Eye (tissue), 1 donor: ENCODE data around the gene CD177.
"Not testable (repeated sequence)": the region's sequence is repeated elsewhere in the genome, so short reads cannot be mapped to it uniquely, and the experiment has no call there.

Experiments used
- DNase-seq: peaks from one replicate; pipeline ENCODE4 v3.0.0-alpha.2; 2015

CD177 gene

GRCh38 chr19:43383254-43383653 is 29.8 kb downstream of the CD177 start:
- not testable (repeated sequence) for DNase-seq

DNA sequence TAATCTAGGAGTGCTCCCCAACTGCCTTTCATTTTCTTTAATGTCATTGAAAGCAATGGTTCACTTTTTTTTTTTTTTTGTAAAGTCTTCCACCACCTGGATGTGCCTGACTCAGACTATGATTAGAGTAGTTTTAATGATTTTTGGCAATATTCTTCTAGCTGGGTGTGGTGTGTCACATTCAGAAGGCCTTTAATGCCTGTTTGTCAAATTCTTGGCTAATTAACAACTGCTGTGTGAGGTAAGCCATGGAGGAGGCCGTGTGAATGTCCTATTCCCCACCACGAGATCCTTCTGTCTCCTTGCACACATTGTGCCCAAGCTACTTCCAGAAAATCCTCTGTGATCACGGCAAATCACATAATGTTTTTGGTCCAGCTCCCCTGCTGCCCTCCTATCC is 30.3 kb downstream of the CD177 start:
- DNase-seq = not testable (repeated sequence)

- DNase-seq = peak; percentile 64
Observed at GRCh38 chr19:43390903-43391551, 37.5 kb downstream of the CD177 start.

DNA sequence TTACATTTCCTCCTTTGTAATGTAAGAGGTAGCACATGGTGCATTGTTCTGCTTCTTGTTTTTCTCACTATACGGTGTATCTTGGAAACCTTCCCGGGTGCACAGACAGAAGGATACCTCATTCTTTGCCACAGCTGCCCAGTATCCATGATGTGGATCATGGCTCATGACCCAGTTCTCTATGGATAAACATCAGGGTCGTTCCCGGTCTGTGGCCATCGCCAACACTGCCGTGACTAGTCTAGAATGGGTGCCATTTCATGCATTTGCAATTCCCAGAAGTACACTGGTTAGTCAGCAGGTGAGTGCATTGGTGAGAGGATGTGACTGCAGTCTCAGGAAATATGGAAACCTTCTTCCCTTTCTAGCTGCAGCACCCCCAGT is 38.1 kb downstream of the CD177 start:
- DNase-seq = not testable (repeated sequence)

DNA sequence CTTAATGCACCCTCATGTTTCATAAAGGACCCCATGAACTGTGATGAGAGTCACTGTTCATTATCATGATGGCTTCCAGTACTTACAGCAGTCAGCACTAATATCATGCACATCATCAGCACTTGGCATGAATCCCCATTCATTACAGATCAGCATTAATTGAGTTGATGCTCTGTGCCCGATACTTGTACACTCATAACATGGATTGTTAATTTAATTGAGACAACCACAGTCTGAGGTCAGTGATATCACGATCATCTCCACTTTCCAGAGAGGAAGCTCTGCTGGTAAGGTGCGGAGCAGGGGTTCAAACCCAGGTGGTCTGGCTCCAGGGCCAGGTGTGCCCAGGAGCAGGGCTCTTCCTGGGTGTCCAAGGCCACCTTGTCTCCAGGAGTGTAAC is 40.0 kb downstream of the CD177 start:
- DNase-seq = not testable (repeated sequence)

DNA sequence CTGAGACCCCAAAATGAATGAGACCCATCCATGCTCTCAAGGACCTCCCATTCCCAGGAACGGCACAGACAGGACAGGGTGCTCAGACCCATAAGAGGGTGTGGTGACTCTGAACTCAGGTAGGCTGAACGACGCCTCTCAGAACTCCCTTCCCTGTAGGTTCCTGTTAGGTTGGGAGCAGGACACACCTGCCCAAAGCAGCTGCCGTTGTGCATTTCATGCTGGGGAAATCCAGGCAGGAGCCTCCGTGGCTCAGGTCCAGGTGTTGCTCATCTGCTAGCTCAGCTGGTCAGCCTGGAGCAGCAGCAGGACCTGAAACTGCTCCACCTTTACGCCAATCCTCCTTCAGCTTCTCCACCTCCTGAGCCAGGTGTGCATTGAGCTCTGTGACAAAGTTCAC is 42.1 kb downstream of the CD177 start:
- DNase-seq = no peak

GRCh38 chr19:43406297-43406696 is 52.8 kb downstream of the CD177 start:
- DNase-seq = no peak

GRCh38 chr19:43407416-43408005 is 54.0 kb downstream of the CD177 start:
- DNase-seq = no peak

DNA sequence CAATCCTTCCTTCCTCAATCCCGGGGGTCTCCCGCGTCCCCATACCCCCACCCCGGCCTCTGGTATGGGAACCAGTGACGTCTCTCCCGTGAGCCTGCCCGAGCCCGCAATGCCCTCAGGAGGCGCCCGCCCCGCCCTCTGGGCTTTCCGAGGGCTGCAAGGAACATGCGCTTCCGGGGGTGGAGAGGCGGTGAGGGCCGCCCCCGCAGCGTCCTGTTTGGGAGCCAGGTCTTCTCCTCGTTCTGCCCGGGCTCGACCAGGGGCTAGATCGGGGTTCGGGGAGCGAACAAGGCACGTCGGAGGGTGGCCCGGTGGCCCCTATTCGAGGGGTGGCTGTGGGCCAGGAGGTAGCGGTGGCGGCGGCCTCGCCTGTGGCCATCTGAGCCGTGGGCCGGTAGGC is 54.6 kb downstream of the CD177 start:
- DNase-seq = no peak

GRCh38 chr19:43409415-43409814 is 55.9 kb downstream of the CD177 start:
- DNase-seq = no peak

- no peak for DNase-seq
Observed at GRCh38 chr19:43412441-43412840, 59.0 kb downstream of the CD177 start.
